Measurements from ENCODE around the gene CDH4. TPM values are rescaled to one million over a fixed set of nuclear protein-coding genes. Genes with fewer than 3 reads are reported as not detected.

Gene CDH4
- total and polyA plus RNA-seq, 3 experiments from 2014 or later, result 0.22 TPM; not detected in 2

GRCh38 chr20:61256365-61256764 is 4.3 kb downstream of the CDH4 start:
- Mint-ChIP-seq H3K36me3 (no peaks in the 10 kb centered on the region), H3K4me1 (peaks cover 0 to 11% (median 3%) of the 10 kb centered on the region in 3 donors), H3K9me3 (peaks cover 0 to 10% (median 2%) of the 10 kb centered on the region in 5 donors), H3K27me3 (peaks cover 22 to 25% of the 10 kb centered on the region in 2 donors), H3K4me3 (no peak overlapping the region), H3K27ac (no peak overlapping the region)
- DNase-seq, result no peak
- ChIA-PET CTCF (no interaction called here), POLR2A (no interaction called here)
- no peak overlapping the region for H3K4me3 ChIP-seq (ENCODE audit: low read length)
- no peaks in the 10 kb centered on the region for H3K36me3 ChIP-seq (ENCODE audit: insufficient read depth, low read length)
- no peak overlapping the region for H3K27ac ChIP-seq (ENCODE audit: low read depth, low read length)
- H3K27me3 ChIP-seq (ENCODE audit: insufficient read depth, low read length, poor library complexity, severe bottlenecking), result peaks cover 5% of the 10 kb centered on the region
- no peaks in the 10 kb centered on the region for H3K4me1 ChIP-seq (ENCODE audit: insufficient read depth, low read length)
- H3K9me3 ChIP-seq (ENCODE audit: low read length), result no peaks in the 10 kb centered on the region

- Mint-ChIP-seq H3K9me3 (peaks cover 0 to 10% (median 2%) of the 10 kb centered on the region in 5 donors), H3K4me3 (no peak overlapping the region), H3K4me1 (peaks cover 0 to 8% (median 3%) of the 10 kb centered on the region in 3 donors), H3K27ac (no peak overlapping the region), H3K36me3 (no peaks in the 10 kb centered on the region), H3K27me3 (peaks cover 18 to 21% of the 10 kb centered on the region in 2 donors)
- Histone ChIP-seq H3K4me1 (ENCODE audit: insufficient read depth, low read length) (no peaks in the 10 kb centered on the region), H3K36me3 (ENCODE audit: insufficient read depth, low read length) (no peaks in the 10 kb centered on the region), H3K27me3 (ENCODE audit: insufficient read depth, low read length, poor library complexity, severe bottlenecking) (peaks cover 5% of the 10 kb centered on the region), H3K27ac (ENCODE audit: low read depth, low read length) (no peak overlapping the region), H3K4me3 (ENCODE audit: low read length) (no peak overlapping the region), H3K9me3 (ENCODE audit: low read length) (no peaks in the 10 kb centered on the region)
- ChIA-PET CTCF (no interaction called here), POLR2A (no interaction called here)
- no peak for DNase-seq
Observed at GRCh38 chr20:61256824-61257223, 4.8 kb downstream of the CDH4 start.

GRCh38 chr20:61257611-61258010 is 5.5 kb downstream of the CDH4 start:
- CTCF ChIA-PET, result no interaction called here
- Mint-ChIP-seq H3K27me3 (peaks cover 18 to 24% of the 10 kb centered on the region in 2 donors), H3K9me3 (peaks cover 0 to 10% (median 2%) of the 10 kb centered on the region in 5 donors), H3K27ac (no peak overlapping the region), H3K36me3 (no peaks in the 10 kb centered on the region), H3K4me1 (peaks cover 0 to 8% (median 3%) of the 10 kb centered on the region in 3 donors), H3K4me3 (no peak overlapping the region)
- Histone ChIP-seq H3K27me3 (ENCODE audit: insufficient read depth, low read length, poor library complexity, severe bottlenecking) (peaks cover 5% of the 10 kb centered on the region), H3K36me3 (ENCODE audit: insufficient read depth, low read length) (no peaks in the 10 kb centered on the region), H3K27ac (ENCODE audit: low read depth, low read length) (no peak overlapping the region), H3K4me1 (ENCODE audit: insufficient read depth, low read length) (no peaks in the 10 kb centered on the region), H3K9me3 (ENCODE audit: low read length) (no peaks in the 10 kb centered on the region), H3K4me3 (ENCODE audit: low read length) (no peak overlapping the region)
- no peak for DNase-seq
- POLR2A ChIA-PET, result no interaction called here

GRCh38 chr20:61259741-61260140 is 7.7 kb downstream of the CDH4 start:
- no peaks in the 10 kb centered on the region for H3K36me3 Mint-ChIP-seq
- peaks cover 0 to 10% (median 2%) of the 10 kb centered on the region in 5 donors for H3K9me3 Mint-ChIP-seq
- H3K4me3 Mint-ChIP-seq, result no peak overlapping the region
- H3K4me3 ChIP-seq (ENCODE audit: low read length), result no peak overlapping the region
- H3K27ac ChIP-seq (ENCODE audit: low read depth, low read length), result no peak overlapping the region
- DNase-seq, result no peak
- no peak overlapping the region for H3K27ac Mint-ChIP-seq
- H3K4me1 Mint-ChIP-seq, result peaks cover 0 to 1% (median 0%) of the 10 kb centered on the region in 3 donors
- peaks cover 15% of the 10 kb centered on the region in 2 donors for H3K27me3 Mint-ChIP-seq
- no peaks in the 10 kb centered on the region for H3K36me3 ChIP-seq (ENCODE audit: insufficient read depth, low read length)
- no peaks in the 10 kb centered on the region for H3K4me1 ChIP-seq (ENCODE audit: insufficient read depth, low read length)
- no peaks in the 10 kb centered on the region for H3K9me3 ChIP-seq (ENCODE audit: low read length)
- CTCF ChIA-PET, result no interaction called here
- POLR2A ChIA-PET, result no interaction called here
- peaks cover 5% of the 10 kb centered on the region for H3K27me3 ChIP-seq (ENCODE audit: insufficient read depth, low read length, poor library complexity, severe bottlenecking)

- CTCF ChIA-PET, result no interaction called here
Observed at GRCh38 chr20:61260905-61261304, 8.8 kb downstream of the CDH4 start.

GRCh38 chr20:61262036-61262435 is 10.0 kb downstream of the CDH4 start:
- Histone ChIP-seq H3K4me1 (ENCODE audit: insufficient read depth, low read length) (no peaks in the 10 kb centered on the region), H3K4me3 (ENCODE audit: low read length) (no peak overlapping the region), H3K9me3 (ENCODE audit: low read length) (no peaks in the 10 kb centered on the region), H3K27ac (ENCODE audit: low read depth, low read length) (no peak overlapping the region), H3K36me3 (ENCODE audit: insufficient read depth, low read length) (no peaks in the 10 kb centered on the region), H3K27me3 (ENCODE audit: insufficient read depth, low read length, poor library complexity, severe bottlenecking) (no peaks in the 10 kb centered on the region)
- Mint-ChIP-seq H3K27me3 (peaks cover 9 to 10% of the 10 kb centered on the region in 2 donors), H3K9me3 (peaks cover 0 to 7% (median 2%) of the 10 kb centered on the region in 5 donors), H3K4me3 (no peak overlapping the region), H3K27ac (no peak overlapping the region), H3K36me3 (no peaks in the 10 kb centered on the region), H3K4me1 (no peaks in the 10 kb centered on the region)
- POLR2A ChIA-PET, result no interaction called here
- DNase-seq, result no peak
- CTCF ChIA-PET, result no interaction called here

More at GRCh38 chr20:61260905-61261304, 8.8 kb downstream of the CDH4 start:
- no peak overlapping the region for H3K27ac ChIP-seq (ENCODE audit: low read depth, low read length)
- DNase-seq, result no peak
- no peaks in the 10 kb centered on the region for H3K36me3 ChIP-seq (ENCODE audit: insufficient read depth, low read length)
- no peaks in the 10 kb centered on the region for H3K4me1 ChIP-seq (ENCODE audit: insufficient read depth, low read length)
- POLR2A ChIA-PET, result no interaction called here
- H3K4me3 Mint-ChIP-seq, result no peak overlapping the region
- no peaks in the 10 kb centered on the region for H3K36me3 Mint-ChIP-seq
- H3K9me3 ChIP-seq (ENCODE audit: low read length), result no peaks in the 10 kb centered on the region
- no peaks in the 10 kb centered on the region for H3K27me3 ChIP-seq (ENCODE audit: insufficient read depth, low read length, poor library complexity, severe bottlenecking)
- H3K4me3 ChIP-seq (ENCODE audit: low read length), result no peak overlapping the region
- H3K4me1 Mint-ChIP-seq, result no peaks in the 10 kb centered on the region
- H3K9me3 Mint-ChIP-seq, result peaks cover 0 to 10% (median 2%) of the 10 kb centered on the region in 5 donors
- H3K27me3 Mint-ChIP-seq, result peaks cover 4 to 11% of the 10 kb centered on the region in 2 donors
- H3K27ac Mint-ChIP-seq, result no peak overlapping the region

GRCh38 chr20:61262514-61262913 is 10.5 kb downstream of the CDH4 start:
- Mint-ChIP-seq H3K9me3 (peaks cover 0 to 6% (median 2%) of the 10 kb centered on the region in 5 donors), H3K4me3 (no peak overlapping the region), H3K27ac (no peak overlapping the region), H3K4me1 (no peaks in the 10 kb centered on the region), H3K27me3 (peaks cover 10 to 14% of the 10 kb centered on the region in 2 donors), H3K36me3 (no peaks in the 10 kb centered on the region)
- DNase-seq, result no peak
- H3K4me1 ChIP-seq (ENCODE audit: insufficient read depth, low read length), result no peaks in the 10 kb centered on the region
- no peaks in the 10 kb centered on the region for H3K27me3 ChIP-seq (ENCODE audit: insufficient read depth, low read length, poor library complexity, severe bottlenecking)
- H3K27ac ChIP-seq (ENCODE audit: low read depth, low read length), result no peak overlapping the region
- no peak overlapping the region for H3K4me3 ChIP-seq (ENCODE audit: low read length)
- H3K36me3 ChIP-seq (ENCODE audit: insufficient read depth, low read length), result no peaks in the 10 kb centered on the region
- ChIA-PET CTCF (no interaction called here), POLR2A (no interaction called here)
- no peaks in the 10 kb centered on the region for H3K9me3 ChIP-seq (ENCODE audit: low read length)

GRCh38 chr20:61263084-61263695 is 11.1 kb downstream of the CDH4 start:
- no peak overlapping the region for H3K27ac ChIP-seq (ENCODE audit: low read depth, low read length)
- peaks cover 10 to 15% of the 10 kb centered on the region in 2 donors for H3K27me3 Mint-ChIP-seq
- ChIA-PET POLR2A (no interaction called here), CTCF (no interaction called here)
- H3K4me1 Mint-ChIP-seq, result no peaks in the 10 kb centered on the region
- no peaks in the 10 kb centered on the region for H3K9me3 ChIP-seq (ENCODE audit: low read length)
- peak in 1 of 5 donors; percentile 18 for DNase-seq
- H3K4me1 ChIP-seq (ENCODE audit: insufficient read depth, low read length), result no peaks in the 10 kb centered on the region
- H3K27ac Mint-ChIP-seq, result peak overlapping the region in 1 of 8 donors; percentile 51
- no peaks in the 10 kb centered on the region for H3K36me3 ChIP-seq (ENCODE audit: insufficient read depth, low read length)
- H3K36me3 Mint-ChIP-seq, result no peaks in the 10 kb centered on the region
- peaks cover 0 to 6% (median 2%) of the 10 kb centered on the region in 5 donors for H3K9me3 Mint-ChIP-seq
- H3K4me3 Mint-ChIP-seq, result no peak overlapping the region
- H3K4me3 ChIP-seq (ENCODE audit: low read length), result no peak overlapping the region
- no peaks in the 10 kb centered on the region for H3K27me3 ChIP-seq (ENCODE audit: insufficient read depth, low read length, poor library complexity, severe bottlenecking)
